ENCODE data around the gene NECAB3.

DNA sequence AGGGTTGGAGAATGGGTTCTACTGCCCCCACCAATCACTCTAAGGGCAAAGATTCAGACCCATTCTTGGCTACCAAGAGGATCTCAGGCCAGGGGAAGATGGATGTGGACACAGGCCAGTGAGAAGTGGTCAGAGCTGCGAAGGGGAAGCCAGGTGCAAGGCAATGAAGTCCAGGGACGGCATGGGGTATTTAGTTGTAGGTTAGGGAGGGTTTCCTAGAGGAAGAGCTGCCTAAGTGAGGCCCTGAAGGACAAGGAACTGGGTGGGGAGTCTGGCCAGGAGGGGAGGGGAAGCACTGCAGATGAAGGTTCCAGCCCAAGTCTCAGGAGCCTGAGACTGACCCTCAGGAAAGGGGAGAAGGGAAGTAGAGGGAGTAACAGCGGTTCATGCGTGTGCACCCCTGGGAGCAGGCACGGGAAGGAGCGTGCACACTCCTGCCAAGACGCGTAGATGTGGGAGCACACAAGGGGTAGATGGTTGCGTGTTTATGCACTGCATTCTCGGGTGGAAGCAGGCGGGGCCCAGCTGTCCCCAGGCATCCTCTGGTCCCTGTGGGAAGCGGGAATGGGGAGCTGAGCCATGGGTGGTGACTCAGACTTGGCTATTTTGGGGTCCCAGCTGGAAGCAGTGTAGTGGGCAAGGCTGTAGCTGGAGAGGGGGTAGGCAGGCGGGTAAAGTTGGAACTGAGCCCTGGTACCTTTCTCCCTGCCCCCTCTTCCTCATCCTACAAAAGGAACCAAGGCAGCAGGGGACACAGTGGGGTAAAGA lies 4.2 kb downstream of the NECAB3 start:
- no peak for TF ChIP-seq POLR2A (IDR thresholded peaks at IDR 0.05)
- TF ChIP-seq, protein P1, sequence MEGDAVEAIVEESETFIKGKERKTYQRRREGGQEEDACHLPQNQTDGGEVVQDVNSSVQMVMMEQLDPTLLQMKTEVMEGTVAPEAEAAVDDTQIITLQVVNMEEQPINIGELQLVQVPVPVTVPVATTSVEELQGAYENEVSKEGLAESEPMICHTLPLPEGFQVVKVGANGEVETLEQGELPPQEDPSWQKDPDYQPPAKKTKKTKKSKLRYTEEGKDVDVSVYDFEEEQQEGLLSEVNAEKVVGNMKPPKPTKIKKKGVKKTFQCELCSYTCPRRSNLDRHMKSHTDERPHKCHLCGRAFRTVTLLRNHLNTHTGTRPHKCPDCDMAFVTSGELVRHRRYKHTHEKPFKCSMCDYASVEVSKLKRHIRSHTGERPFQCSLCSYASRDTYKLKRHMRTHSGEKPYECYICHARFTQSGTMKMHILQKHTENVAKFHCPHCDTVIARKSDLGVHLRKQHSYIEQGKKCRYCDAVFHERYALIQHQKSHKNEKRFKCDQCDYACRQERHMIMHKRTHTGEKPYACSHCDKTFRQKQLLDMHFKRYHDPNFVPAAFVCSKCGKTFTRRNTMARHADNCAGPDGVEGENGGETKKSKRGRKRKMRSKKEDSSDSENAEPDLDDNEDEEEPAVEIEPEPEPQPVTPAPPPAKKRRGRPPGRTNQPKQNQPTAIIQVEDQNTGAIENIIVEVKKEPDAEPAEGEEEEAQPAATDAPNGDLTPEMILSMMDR (IDR thresholded peaks at IDR 0.05): no peak

Measured in esophagus squamous epithelium (tissue), 4 donors.